Islet of Langerhans (tissue), 1 donor: ENCODE measurements around the gene CNTN5.
"Not testable (repeated sequence)": the region's sequence is repeated elsewhere in the genome, so short reads cannot be mapped to it uniquely, and the experiment has no call there.

ENCODE experiments used
- FAIRE-seq: peaks from one replicate; lab custom pipeline; 2011; peaks lifted over from hg19 to GRCh38; lab: Jason Lieb, UNC

The CNTN5 gene

DNA sequence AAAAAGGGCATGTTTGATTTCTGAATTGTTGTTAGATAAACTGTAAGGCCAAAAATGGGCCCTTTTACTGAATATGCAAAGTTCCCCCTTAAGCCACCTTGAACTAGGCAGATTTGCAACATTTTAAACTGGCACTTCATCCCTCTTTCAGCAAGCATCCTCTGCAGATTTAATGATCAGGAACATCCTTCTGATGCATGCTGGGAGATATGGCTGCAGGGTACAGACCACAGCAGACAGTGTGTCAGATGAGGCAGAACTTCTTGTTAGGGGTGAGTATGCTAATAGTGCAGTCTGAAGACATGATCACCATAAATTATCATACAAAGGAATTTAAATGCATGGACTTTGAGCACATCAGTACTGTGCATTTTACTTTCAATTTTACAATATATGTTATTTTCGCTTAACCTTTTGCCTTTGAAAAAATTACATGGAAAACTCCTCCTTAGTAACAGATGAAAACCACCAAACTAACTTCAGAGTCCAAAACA lies 1203.8 kb downstream of the CNTN5 start:
- no peak for FAIRE-seq

DNA sequence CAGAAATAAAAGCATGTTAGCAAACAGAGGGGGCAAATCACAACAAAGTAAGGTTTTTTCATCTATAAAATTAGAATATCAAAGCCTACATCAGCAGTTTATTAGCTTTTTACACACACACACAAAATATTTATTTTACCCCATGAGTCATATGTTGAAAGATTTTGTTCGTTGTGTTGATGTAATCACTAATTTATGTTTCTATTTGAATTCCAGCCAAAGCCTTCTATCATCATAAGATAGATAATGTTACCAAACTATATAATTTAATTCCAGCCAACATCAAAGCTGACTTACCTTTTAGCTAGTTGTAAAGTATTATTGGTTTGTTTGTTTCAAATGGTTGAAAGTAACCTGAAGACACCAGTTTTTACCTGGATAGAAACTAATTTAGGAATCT lies 1208.3 kb downstream of the CNTN5 start:
- FAIRE-seq = no peak

DNA sequence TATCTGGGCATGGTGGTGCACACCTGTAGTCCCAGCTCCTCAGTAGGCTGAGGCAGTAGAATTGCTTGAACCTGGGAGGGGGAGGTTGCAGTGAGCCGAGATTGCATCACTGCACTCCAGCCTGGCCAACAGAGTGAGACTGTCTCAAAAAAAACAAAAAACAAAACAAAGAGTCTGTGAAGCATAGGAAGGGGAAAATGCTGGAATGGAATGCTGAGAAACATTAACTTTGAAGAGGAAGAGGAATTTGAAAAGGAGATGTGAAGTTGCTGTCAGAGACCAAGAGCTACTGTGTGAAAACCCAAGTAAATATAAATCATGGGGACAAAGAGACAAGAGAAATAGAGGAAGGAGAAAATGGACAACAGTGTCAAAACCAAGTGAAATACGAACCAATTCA lies 1211.3 kb downstream of the CNTN5 start:
- no peak for FAIRE-seq

DNA sequence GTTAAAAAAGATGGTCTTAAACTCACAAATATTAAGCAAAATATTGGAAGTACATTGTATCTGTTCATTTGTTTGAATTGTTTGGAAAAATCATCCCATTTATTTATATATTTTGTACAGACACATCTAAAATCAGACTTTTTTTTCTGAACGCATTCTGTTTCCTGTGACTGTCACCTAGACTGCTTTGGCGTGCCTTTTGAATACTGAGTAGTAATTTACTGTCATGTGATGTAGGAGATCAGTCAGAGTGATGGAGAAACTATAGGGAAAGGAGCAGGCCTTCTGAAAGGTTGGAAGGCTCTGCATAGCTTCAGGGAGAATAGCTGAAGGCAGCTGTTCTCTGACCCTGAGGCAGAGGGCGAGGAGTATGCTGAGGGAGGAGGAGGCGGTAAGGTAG lies 1214.3 kb downstream of the CNTN5 start:
- FAIRE-seq = no peak

DNA sequence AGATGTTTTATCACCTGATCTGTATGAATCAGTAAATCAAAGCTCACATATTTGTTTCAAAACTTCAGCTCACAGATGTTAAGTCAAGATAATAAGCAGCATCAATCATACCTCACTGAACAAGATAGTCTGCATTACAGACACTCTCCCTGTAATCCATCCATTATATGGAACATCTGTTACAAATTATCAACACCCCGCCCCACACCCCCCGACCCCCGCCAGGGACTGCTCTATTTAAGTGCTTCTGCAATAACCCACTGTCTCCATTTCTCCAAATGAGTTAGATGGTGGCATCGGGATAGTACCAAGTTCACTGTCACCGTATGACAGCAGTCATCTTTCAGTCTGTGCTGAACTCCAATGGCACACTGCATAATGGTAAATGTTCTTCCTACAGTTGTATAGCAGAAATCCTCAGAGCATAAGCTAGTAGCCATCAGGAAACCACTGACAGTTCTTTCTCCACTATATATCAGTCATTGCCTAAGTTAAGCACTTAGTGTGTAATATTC lies 1219.3 kb downstream of the CNTN5 start:
- FAIRE-seq = no peak

DNA sequence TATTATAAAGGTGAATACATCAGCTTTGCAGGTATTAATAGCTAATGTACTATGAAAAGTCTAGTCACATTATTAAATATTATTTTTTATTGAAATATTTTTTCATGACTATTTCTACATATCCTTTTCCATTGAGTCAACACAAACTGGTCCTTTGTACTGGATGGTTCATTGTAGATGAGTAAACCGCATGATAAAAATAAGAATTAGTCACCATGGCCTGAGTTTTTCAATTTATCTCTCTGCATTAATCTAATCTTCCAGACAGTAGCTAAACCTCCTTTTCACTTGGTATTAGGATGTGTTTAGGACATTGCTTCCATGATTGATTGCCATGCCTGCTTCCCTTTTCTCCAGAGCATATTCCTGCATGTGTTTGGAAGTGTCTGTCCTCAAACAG lies 1227.0 kb downstream of the CNTN5 start:
- FAIRE-seq = no peak

DNA sequence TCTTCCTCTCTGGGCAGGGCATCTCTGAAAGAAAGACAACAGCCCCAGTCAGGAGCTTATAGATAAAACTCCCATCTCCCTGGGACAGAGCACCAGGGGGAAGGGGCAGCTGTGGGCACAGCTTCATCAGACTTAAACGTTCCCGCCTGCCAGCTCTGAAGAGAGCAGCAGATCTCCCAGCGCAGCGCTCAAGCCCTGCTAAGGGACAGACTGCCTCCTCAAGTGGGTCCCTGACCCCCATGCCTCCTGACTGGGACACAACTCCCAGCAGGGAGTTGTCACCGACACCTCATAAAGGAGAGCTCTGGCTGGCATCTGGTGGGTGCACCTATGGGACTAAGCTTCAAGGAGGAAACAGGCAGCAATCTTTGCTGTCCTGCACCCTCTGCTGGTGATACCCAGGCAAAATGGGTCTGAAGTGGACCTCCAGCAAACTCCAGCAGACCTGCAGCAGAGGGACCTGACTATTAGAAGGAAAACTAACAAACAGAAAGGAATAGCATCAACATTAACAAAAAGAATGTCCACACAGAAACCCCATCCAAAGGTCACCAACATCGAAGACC lies 1236.6 kb downstream of the CNTN5 start:
- not testable (repeated sequence) for FAIRE-seq

DNA sequence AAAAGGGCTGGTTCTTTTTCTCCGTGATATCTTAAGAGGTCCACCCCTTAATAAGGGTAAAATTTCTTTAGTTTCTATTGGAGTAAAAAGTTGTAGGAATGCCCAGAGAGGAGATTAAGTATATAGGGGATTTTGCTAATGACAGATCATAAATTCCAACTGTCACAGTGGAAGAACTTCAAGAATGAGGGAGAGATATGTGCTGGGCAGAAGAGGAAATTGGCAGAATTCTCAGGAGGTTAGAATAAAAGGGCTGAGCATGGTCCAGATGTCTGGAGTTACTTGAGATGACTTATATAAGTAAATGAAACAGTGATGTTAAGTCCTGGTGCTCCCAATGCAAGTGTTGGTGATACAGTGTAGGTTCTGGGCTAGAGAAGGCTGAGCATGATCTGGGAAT lies 1248.8 kb downstream of the CNTN5 start:
- no peak for FAIRE-seq

DNA sequence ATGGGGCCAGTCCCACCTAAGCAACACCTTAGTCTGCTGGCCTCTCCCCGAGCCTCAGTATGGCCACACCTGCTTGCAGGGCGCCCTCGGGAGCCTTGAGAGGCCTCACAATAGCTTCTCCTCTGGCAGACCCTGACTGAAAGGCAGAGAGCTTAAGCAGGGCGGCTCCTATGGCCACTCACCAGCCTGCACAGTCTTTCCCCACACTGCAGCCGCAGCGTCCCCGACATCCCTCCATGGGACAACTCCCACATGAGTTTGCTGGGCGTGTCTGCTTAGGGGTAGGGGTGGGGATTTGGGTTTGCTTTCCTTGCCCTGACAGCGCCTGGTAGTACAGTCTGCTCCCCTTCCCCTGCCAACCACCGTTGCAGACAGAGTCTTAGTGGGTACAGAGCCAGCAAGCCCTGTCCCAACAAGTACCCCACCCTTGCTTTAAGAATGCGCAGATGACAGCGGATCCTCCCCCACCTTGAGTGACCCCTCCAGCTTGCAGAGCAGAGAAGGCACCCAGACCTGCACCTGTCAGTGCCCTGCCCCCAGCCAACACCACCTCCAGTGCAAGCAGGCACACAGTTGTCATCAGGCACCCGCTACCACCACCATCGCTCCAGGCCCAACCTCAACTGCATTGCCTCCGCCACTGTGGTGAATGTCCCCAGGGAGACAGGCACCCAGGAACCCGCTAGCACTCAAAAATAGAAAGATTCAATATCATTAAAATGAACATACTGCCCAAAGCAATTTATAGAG lies 1252.5 kb downstream of the CNTN5 start:
- no peak for FAIRE-seq

DNA sequence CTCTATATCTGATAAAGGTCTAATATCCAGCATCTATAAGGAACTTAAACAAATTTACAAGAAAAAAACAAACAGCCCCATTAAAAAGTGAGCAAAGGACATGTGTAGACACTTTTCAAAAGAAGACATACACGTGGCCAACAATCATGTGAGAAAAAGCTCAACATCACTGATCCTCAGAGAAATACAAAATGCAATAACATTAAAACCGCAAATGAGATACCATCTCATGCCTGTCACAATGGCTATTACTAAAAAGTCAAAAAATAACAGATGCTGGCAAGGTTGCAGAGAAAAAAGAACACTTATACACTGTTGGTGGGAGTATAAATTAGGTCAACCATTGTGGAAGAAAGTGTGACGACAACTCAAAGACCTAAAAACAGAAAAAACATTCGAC lies 1253.7 kb downstream of the CNTN5 start:
- FAIRE-seq = not testable (repeated sequence)

DNA sequence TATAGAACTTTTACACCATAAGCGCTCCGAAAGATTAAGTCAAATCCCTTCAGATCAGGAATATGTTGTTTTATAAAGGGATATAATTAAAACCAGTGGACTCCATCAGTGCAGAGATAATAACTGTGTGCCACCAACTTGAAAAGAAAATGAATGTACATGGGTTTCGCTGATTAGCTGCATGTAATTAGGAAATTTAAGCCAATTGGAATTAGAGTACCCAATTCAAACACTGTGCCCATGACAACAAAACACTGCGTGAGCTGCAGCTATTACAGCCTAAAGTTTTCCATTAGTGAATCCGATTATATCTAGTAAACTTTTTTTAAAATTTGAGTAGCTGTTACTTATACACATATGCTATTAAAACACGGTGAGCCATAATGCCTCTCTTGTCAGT lies 1274.0 kb downstream of the CNTN5 start:
- no peak for FAIRE-seq

DNA sequence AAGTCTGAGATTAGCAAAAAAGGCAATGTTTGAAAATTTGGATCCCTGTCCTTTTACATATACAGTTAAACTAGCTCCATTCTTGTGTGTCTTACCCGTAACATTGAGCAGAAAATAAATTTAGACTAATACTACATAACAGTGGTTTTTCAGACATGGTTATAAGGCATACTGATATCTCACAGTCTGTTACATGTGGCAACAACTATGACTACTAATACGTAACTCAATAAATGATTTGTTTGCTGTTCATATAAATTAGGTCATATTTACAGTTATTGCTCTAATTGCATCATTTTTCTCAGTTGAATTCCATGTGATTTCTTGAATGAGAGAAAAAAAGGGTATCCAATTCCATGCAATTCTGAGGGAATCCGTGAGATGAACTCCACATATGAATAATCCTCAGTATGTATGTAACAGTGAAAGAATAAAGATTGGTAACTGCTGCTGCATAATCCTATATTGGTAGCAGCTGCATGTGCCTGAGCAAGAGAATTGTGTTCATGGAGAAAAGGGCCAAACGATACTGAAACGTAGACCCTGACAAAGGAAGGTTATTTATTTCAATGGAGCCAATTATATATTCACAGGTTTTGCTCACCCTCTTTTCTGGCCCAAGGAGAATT lies 1275.4 kb downstream of the CNTN5 start:
- FAIRE-seq = no peak

DNA sequence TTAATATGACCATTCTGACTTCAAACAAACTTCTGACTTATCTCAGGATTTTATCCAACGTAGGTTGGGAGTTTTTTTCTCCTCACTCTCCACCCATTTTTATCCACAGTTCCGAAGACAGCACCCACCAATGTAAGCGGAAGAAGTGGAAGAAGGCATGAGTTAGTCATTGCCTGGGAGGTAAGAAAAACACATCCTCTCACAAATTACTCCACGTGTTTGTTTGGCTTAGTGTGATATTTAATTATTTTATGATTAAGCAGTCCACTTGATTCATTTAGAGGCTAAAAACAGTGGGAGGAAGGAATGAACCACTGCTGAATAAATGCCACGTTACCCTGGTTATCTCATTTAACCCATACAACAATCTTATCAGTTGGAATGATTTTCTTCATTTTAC lies 1276.8 kb downstream of the CNTN5 start:
- no peak for FAIRE-seq

DNA sequence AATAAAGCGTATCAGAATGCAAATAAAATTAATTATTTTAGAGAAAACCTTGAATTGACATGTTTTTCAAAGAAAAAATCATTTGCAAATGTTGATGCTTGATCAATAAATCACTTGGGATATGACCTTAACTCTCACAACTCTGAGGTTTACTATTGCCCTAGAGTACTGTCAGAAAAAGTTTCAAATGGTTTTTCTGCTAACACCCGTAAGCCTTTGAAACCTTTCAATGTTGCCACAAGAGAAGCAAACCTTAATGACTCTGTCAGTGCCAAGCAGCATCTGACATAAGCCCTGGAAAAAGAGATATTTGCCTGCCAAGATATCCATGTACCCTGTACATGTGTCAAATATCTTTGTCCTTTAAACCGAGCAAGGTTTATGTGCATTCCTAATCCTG lies 1282.1 kb downstream of the CNTN5 start:
- no peak for FAIRE-seq

DNA sequence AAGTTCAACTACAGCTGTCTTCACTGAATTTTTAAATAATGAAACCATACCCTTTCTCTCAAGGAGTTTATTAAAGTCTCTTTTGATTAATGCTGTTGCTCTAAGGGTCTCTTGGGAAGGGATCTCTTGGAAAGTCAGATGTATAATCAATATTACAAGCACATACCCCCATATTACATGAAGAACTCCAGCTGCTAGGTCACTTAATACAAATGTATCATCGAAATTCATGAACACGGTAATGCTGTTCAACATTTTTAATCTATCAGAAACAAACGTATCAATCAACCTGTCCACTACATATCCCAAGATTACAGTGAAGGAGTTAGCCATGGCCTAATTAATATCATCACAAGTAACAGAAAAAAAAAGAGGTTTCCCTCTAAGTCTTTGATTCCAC lies 1283.1 kb downstream of the CNTN5 start:
- no peak for FAIRE-seq

DNA sequence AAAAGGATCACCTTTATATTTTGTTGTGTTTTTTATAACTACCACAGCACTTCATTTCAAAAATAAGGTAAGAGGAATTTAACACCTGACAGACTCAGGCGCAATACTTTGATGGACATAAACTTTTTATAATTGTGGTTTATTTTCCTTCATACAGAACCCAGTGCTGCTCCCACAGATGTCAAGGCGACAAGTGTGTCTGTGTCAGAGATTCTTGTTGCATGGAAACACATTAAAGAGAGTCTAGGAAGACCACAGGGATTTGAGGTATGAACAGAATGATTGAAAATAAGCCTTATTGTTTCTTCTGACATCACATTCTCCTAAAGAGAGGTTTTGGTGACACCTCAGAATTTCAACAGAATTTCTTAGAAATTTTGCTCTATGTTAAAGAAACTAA lies 1287.5 kb downstream of the CNTN5 start:
- no peak for FAIRE-seq

DNA sequence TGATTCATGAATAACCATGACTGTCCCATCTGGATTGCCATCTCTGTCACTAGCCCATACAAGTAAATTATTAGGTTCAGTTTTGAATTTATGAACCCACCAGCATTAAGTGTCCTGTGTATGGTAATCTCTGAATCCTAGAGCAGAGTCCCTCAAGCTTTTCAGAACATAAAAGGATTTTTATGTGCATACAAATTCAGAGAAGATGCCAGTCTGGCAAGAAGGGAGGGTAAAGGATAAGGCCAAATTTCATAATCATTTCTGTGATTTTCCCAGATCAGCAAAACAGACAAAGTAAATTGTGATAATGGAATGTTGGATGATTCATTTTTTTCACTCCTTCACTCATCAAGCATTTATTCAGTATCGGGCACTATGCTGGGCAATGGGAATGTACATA lies 1295.2 kb downstream of the CNTN5 start:
- no peak for FAIRE-seq

DNA sequence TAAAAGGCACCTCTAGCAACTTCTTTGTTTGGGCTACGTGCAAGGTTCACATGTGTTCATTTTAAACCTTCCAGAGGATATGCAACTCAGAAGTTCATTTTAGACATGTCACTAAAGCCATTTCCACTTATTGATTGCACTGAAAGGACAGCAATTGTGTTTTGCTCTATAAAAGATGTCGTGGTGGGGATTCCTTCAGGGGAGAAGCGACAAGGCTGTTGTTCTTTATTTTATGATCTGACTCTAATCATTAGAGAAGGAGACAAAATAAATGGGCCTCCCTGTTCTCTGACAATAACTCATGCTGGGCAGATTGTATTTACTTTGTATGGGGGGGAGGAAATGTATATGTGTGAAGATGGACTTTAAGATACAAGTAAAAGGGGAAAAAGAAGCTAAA lies 1296.2 kb downstream of the CNTN5 start:
- no peak for FAIRE-seq

DNA sequence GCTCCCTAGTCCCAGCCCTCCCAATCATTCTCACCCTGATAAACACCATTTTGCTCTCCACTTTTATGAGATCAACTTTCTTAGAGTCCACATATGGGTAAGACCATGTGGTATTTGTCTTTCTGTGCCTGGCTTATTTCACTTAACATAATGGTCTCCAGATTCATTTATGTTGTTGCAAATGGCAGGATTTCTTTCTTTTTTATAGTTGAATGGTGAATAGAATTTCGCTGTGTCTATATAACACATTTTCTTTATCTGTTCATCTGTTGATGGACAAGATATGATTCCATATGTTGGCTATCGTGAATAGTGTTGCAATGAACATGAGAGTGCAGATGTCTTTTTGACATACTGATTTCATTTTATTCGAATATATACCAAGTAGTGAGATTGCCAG lies 1298.9 kb downstream of the CNTN5 start:
- FAIRE-seq = no peak

DNA sequence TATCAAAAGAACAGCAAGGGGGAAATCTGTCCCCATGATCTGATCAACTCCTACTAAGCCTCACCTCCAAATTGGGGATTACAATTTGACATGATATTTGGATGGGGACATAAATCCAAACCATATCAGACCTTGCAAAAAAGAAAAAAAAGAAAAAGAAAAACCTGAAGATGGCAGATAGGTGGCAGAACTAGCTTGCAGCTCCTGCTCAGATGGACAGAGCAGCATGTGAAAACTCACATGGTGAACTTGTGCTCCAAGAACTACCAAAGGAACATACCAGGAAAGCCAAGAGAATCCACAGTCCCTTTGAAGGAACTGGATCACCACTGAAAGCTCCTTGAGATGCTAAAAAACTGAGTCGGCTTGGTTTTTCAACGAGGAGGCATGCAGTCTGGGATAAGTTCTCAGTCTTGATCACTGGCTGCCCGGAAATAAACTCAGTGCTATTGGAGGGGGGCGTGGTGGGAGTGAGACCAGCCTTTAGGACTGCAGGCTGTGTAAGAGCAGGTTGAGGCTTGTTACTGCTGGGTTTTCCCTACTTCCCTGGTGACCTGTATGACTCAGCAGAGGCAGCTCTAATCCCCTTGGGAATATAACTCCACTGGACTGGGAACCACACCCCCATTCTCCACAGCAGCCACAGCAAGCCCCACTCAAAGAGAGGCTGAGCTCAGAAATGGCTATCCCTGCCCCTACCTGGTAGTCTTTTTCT lies 1308.0 kb downstream of the CNTN5 start:
- FAIRE-seq = no peak

DNA sequence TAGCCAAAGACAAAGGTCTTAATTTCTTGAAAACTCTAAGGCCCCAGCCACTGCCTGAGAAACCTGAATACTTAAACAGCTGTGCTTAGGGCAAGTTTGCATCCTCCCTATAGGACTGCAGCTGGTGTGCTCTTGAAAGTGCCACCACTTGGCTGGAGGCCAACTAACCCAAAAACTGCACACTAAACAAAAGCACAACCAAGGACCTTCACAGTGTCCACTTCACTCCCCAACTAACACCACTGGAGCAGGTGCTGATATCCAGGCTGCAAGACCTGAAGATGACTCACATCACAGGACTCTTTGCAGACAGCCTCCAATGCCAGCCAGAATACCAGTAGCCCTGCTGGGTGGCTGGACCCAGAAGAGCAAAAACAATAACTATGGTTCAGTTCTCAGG lies 1308.6 kb downstream of the CNTN5 start:
- no peak for FAIRE-seq

DNA sequence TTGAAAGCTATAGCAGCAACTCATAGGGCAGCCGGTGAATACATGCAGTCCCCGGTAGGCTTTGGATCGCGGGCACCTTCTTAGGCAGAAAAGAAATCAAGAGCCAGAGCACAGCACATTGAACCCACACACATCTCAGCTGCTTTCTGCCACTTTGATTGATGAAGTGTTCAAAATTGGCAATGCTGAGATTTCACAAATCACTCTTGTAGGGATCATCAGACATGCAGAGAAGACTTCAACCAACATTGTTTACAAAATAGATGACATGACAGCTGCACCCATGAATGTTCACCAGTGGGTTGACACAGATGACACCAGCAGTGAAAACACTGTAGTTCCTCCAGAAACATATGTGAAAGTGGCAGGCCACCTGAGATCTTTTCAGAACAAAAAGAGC lies 1316.1 kb downstream of the CNTN5 start:
- FAIRE-seq = no peak
